GM19240 (cell line): ENCODE results near the gene RUFY3.
"Not testable (repeated sequence)": the region's sequence is repeated elsewhere in the genome, so short reads cannot be mapped to it uniquely, and the experiment has no call there.

Experiments
- DNase-seq: peaks from one replicate; pipeline ENCODE4 v3.0.0; 2011; ENCODE audit warnings: low spot score; ENCODE audit not compliant: insufficient read length

The RUFY3 gene

GRCh38 chr4:70735915-70736314, 14.2 kb downstream of the RUFY3 start:
- not testable (repeated sequence) for DNase-seq

DNA sequence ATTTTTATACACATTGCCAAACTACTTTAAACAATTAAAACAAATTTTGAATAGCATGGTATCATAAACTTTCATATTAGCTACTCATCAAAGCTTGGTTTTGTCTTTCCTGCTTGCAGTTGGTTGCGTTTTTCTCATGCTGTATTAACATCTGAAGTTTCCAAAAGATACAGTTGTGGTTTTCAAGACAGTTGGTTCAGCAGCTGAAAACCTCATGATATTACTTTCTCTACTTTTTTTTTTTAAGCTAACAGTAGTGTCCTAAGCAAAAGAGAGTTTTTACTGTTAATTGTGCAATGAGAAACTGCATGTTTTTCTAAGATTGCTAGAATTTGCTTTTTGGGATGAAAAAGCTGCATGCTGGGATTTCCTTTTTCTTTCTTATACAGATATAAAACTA, 15.2 kb downstream of the RUFY3 start:
- DNase-seq: no peak

GRCh38 chr4:70737409-70737808, 15.6 kb downstream of the RUFY3 start:
- DNase-seq: no peak

- no peak for DNase-seq
Measured at GRCh38 chr4:70739496-70740337, 18.0 kb downstream of the RUFY3 start.

DNA sequence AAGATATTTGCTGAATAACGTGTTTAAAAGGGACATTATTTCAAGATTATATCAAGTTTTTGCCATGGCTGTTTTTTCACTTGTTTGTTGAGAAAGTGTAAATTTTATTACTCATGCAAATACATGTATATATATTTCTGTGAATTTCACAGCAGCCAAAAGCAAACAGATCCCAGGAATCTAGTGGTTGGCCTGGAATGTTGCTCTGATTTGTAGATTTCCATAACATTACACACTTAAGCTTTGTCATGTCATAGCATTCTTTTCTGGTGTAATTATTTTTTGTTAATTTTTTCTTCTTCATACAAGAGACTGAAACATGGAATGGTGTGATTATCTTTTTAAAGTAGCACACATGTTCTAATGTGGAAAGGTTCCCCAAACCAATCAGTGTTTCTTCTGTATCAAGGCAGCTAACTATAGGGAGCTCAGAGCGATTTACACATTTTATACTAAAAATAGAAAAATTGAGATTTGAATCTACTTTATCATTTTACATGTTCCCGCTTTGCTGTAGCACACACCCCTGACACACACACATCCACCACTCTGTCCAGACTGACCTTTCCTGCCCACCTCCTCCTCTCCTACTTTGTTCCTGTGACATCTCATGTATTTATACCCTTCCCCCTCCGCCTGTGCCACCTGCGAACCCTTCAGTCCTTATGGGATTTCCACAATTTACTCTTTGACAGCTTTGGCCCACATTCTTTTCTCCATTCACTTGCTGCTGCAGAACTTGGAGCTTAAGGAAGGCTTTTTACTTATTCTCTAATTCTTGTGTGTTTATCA, 20.3 kb downstream of the RUFY3 start:
- no peak for DNase-seq

- DNase-seq: no peak
Measured at GRCh38 chr4:70743731-70744130, 22.0 kb downstream of the RUFY3 start.

- no peak for DNase-seq
Measured at GRCh38 chr4:70746179-70746839, 24.5 kb downstream of the RUFY3 start.

- no peak for DNase-seq
Measured at GRCh38 chr4:70747874-70748273, 26.1 kb downstream of the RUFY3 start.

- DNase-seq: no peak
Measured at GRCh38 chr4:70749313-70749712, 27.5 kb downstream of the RUFY3 start.

DNA sequence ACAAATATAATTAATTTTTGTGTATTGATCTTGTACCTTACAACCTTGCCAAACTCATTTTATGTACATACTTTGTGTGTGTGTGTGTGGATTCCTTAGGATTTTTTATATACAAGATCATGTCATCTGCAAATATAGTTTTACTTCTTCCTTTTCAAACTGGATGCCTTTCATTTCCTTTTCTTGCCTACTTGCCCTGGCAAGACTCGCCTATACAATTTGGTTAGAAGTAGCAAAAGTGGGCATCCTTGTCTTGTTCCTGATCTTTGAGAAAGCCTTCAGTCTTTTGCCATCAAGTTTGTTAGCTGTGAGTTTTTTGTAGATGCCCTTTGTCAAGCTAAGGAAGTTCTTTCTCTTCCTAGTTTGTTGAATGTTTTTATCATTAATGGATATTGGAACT, 30.5 kb downstream of the RUFY3 start:
- DNase-seq: no peak

- DNase-seq: no peak
Measured at GRCh38 chr4:70753630-70754029, 31.9 kb downstream of the RUFY3 start.

- no peak for DNase-seq
Measured at GRCh38 chr4:70754470-70754869, 32.7 kb downstream of the RUFY3 start.

DNA sequence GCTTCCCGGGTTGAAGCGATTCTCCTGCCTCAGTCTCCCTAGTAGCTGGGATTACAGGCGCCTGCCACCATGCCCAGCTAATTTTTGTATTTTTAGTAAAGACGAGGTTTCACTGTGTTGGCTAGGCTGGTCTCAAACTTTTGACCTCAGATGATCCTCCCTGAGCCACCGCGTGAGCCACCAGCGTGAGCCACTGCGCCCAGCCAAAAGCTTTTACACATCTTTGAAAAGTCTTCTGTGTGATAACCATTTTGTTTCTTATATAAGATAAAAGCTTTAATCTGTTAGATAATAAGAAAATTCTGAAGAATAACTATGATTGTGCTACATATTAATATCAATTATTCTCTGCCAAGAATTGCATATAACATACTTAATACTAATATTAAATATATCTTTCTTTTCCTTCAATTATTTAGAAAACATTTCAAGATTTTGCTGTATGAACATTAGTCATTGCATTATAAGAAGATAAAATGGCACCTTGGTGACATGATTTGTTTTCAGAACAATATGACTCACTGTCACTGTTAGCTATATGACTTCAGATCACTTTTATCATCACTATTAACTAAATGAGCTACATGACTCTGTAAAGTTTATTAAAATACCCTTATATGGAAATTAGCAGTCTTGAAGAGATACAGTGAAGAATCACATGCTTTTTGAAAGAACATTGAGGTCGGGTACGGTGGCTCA, 33.4 kb downstream of the RUFY3 start:
- no peak for DNase-seq

DNA sequence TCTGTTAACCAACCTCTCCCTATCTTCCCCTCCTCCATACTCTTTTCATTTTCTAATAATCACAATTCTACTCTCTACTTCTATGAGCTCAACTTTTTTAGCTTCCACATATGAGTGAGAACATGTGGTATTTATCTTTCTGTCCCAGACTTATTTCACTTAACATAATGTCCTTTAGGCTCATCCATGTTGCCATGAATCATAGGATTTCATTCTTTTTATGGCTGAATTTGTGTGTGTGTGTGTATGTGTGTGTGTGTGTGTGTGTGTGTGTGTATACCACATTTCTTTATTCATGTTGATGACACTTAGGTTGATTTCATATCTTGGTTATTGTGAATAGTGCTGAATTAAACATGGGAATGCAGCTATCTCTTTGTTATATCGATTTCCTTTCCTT, 37.4 kb downstream of the RUFY3 start:
- no peak for DNase-seq

GRCh38 chr4:70759627-70760026, 37.9 kb downstream of the RUFY3 start:
- no peak for DNase-seq

DNA sequence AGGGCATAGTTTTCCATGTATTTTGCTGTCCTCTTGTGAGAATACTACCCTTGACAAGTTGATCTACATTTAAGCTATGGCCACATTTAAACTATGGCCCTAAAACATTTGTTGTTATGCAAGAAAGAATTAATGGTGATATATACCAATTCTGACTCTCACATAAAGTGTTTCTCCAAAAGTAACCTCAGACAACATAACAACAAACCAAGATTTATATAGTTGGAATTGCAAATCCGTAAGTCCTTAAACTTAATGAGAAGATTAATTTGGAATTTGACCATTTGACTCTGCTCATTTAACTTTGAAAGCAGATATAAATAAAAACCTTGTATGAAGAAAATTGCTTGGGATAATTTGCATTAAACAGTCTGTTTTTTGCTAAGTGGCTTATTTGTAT, 38.9 kb downstream of the RUFY3 start:
- no peak for DNase-seq

GRCh38 chr4:70761276-70761816, 39.6 kb downstream of the RUFY3 start:
- no peak for DNase-seq

GRCh38 chr4:70765368-70765767, 43.6 kb downstream of the RUFY3 start:
- DNase-seq: no peak

DNA sequence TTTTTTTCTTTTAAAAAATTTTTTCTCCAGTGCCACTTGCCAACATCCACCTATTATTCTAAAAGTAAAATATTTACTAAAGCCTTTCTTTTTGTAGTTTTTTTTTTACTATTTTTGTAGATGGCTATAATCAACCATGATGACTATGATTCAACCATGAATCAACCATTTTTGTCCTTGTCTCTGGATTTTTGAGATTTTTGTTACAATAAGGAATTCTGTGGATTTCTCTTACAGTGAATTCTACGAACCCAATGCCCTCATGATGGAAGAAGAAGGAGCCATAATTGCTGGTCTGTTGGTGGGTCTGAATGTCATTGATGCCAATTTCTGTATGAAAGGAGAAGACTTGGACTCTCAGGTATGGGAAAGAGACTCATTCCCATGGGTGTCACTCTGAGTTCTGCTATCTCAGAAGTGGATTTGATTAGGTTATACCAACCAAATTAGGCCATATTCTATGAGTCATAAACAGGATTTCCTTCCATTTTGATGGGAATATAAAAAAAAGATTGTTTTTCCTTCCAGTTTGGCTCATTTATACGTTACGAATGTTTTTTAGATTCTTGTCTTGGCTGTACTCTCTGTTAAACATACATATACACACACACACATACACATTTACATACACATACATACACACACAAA, 46.7 kb downstream of the RUFY3 start:
- no peak for DNase-seq

DNA sequence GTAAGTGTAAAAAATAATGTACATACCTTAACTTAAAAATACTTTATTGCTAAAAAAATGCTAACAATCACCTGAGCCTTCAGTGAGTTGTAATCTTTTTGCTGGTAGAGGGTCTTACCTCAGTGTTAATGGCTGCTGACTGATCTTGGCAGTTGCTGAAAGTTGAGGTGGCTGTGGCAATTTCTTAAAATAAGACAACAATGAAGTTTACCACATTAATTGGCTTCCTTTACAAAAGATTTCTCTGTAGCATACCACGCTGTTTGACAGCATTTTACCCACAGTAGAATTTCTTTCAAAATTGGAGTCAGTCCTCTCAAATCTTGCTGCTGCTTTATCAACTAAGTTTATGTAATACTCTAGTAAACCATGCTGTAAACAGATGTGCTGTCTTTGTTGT, 47.6 kb downstream of the RUFY3 start:
- DNase-seq: not testable (repeated sequence)
